ENCODE results near the gene SOX15.

GRCh38 chr17:7555320-7555948 lies 34.5 kb downstream of the SOX15 start:
- TF ChIP-seq CTCF (conservative IDR thresholded peaks at IDR 0.05; ENCODE audit: low read length) (no peak), EZH2phosphoT487 (IDR thresholded peaks at IDR 0.05; ENCODE audit: borderline replicate concordance) (no peak)
